ENCODE results near the gene BRIP1. TPM values are rescaled to one million over a fixed set of nuclear protein-coding genes. Genes with fewer than 3 reads are reported as not detected.

The BRIP1 gene
- polyA plus RNA-seq, 2 of the 4 experiments (the other 2 are of a cell fraction): 8.0 to 11.5 TPM

DNA sequence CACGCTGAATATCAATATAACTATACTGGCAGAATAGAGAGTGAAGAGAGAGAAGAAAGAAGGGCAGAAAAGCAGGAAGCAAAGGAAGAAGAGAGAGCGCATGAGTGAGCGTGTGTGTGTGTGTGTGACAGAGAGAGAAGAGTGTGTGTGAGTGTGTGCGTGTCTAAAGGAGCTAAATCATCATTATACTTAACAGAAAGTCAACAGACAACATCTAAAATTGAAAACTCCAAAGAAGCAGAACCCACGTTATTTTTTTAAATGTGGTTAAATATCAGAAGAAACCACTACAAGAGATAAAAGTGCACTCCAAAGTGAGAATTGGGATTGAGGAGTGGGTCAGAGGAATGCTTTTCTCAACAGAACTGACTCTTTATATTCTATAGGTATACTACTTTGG lies 77.2 kb downstream of the BRIP1 start:
- DNase-seq (ENCODE audit: low read depth in 1 of 2, low spot score in 1 of 2): no peak
- H3K4me2 ChIP-seq: no peak overlapping the region
- ATAC-seq: no peak
- no peaks in the 10 kb centered on the region for H3K9me3 ChIP-seq
- H3K4me3 ChIP-seq: no peak overlapping the region
- 91% methylated on average over 5 of the region's 5 CpGs for WGBS (ENCODE audit: missing lambda C conversion rate)
- ChIA-PET POLR2A (no interaction called here), CTCF (interaction anchor here (1.3 to 1.5 kb wide), 2 partner anchors 21 to 51 kb away, joined by 3 to 5 read pairs; no protein-coding TSS in a partner anchor)
- FAIRE-seq: no peak
- no peak overlapping the region for H3K27ac ChIP-seq
- TF ChIP-seq, protein P1, sequence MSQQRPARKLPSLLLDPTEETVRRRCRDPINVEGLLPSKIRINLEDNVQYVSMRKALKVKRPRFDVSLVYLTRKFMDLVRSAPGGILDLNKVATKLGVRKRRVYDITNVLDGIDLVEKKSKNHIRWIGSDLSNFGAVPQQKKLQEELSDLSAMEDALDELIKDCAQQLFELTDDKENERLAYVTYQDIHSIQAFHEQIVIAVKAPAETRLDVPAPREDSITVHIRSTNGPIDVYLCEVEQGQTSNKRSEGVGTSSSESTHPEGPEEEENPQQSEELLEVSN (IDR thresholded peaks at IDR 0.05; ENCODE audit: borderline replicate concordance, low read depth): no peak
- no peak for TF ChIP-seq MYC (IDR thresholded peaks at IDR 0.05; ENCODE audit: borderline replicate concordance, low read length)
- no peak for TF ChIP-seq MAX (IDR thresholded peaks at IDR 0.05)
- TF ChIP-seq BHLHE40 (IDR thresholded peaks at IDR 0.05; ENCODE audit: low read depth, low read length): no peak
- no peak for TF ChIP-seq HMGXB4 (CRISPR knock-in tag; IDR thresholded peaks at IDR 0.05; ENCODE audit: borderline replicate concordance)
- TF ChIP-seq, protein P2, sequence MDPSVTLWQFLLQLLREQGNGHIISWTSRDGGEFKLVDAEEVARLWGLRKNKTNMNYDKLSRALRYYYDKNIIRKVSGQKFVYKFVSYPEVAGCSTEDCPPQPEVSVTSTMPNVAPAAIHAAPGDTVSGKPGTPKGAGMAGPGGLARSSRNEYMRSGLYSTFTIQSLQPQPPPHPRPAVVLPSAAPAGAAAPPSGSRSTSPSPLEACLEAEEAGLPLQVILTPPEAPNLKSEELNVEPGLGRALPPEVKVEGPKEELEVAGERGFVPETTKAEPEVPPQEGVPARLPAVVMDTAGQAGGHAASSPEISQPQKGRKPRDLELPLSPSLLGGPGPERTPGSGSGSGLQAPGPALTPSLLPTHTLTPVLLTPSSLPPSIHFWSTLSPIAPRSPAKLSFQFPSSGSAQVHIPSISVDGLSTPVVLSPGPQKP (IDR thresholded peaks at IDR 0.05; ENCODE audit: low read depth, low read length): no peak
- TF ChIP-seq JUNB (IDR thresholded peaks at IDR 0.05): no peak
- no peak for TF ChIP-seq KDM5A (IDR thresholded peaks at IDR 0.05)
- no peak for TF ChIP-seq CBX8 (IDR thresholded peaks at IDR 0.05)
- no peaks in the 10 kb centered on the region for H3K4me1 ChIP-seq

- no peak for ATAC-seq
- no peak for FAIRE-seq
- no peaks in the 10 kb centered on the region for H3K9me3 ChIP-seq
- H3K4me1 ChIP-seq: no peaks in the 10 kb centered on the region
- 89% methylated on average over 4 of the region's 4 CpGs for WGBS (ENCODE audit: missing lambda C conversion rate)
- TF ChIP-seq HEYL (CRISPR knock-in tag; IDR thresholded peaks at IDR 0.05) (no peak), HMGXB4 (CRISPR knock-in tag; IDR thresholded peaks at IDR 0.05; ENCODE audit: borderline replicate concordance) (no peak), EP300 (IDR thresholded peaks at IDR 0.05) (no peak), ZFP36 (IDR thresholded peaks at IDR 0.05; ENCODE audit: borderline replicate concordance, partially characterized antibody) (no peak), ZSCAN20 (CRISPR knock-in tag; IDR thresholded peaks at IDR 0.05) (no peak), MAFK (IDR thresholded peaks at IDR 0.05; ENCODE audit: partially characterized antibody) (no peak), PHF8 (IDR thresholded peaks at IDR 0.05; ENCODE audit: borderline replicate concordance, low read depth) (no peak), KDM1A (IDR thresholded peaks at IDR 0.05; ENCODE audit: low read depth) (no peak), MYC (IDR thresholded peaks at IDR 0.05; ENCODE audit: borderline replicate concordance, low read length) (no peak)
- TF ChIP-seq, protein P2 (IDR thresholded peaks at IDR 0.05; ENCODE audit: low read depth, low read length): no peak
- DNase-seq (ENCODE audit: low read depth in 1 of 2, low spot score in 1 of 2): no peak
- no peak overlapping the region for H3K4me3 ChIP-seq
- no peak overlapping the region for H3K27ac ChIP-seq
- no peak overlapping the region for H3K4me2 ChIP-seq
- POLR2A ChIA-PET: no interaction called here
- CTCF ChIA-PET: interaction anchor here (0.6 kb wide), 1 partner anchor 633 kb away, joined by 3 read pairs; no protein-coding TSS in a partner anchor
Observed at GRCh38 chr17:61784510-61784909, 78.8 kb downstream of the BRIP1 start.
